C4-2B (cell line): ENCODE measurements around the gene BSG.

ENCODE experiments used
- ZFX ChIP-seq: fragments of 450-650 bp; IDR thresholded peaks from 2 replicates; pipeline ENCODE4 v1.6.1; 2017
- TF ChIP-seq, protein P1 (sequence below): fragments of 450-650 bp; conservative IDR thresholded peaks from 2 replicates; pipeline ENCODE4 v1.5.1; 2017; ENCODE audit warnings: mild to moderate bottlenecking

- TF ChIP-seq, protein P1, sequence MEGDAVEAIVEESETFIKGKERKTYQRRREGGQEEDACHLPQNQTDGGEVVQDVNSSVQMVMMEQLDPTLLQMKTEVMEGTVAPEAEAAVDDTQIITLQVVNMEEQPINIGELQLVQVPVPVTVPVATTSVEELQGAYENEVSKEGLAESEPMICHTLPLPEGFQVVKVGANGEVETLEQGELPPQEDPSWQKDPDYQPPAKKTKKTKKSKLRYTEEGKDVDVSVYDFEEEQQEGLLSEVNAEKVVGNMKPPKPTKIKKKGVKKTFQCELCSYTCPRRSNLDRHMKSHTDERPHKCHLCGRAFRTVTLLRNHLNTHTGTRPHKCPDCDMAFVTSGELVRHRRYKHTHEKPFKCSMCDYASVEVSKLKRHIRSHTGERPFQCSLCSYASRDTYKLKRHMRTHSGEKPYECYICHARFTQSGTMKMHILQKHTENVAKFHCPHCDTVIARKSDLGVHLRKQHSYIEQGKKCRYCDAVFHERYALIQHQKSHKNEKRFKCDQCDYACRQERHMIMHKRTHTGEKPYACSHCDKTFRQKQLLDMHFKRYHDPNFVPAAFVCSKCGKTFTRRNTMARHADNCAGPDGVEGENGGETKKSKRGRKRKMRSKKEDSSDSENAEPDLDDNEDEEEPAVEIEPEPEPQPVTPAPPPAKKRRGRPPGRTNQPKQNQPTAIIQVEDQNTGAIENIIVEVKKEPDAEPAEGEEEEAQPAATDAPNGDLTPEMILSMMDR, result no peak
- TF ChIP-seq ZFX, result no peak
These were observed 8.0 kb downstream of the BSG start for GRCh38 chr19:580274-580835.
